Glutamatergic neuron (in vitro differentiated cells): Measurements from ENCODE around the gene STON2. TPM values are rescaled to one million over a fixed set of nuclear protein-coding genes. Genes with fewer than 3 reads are reported as not detected.

ENCODE experiments used
- DNase-seq: peaks from one replicate; pipeline ENCODE4 v3.0.0; 2022
- H3K27ac Mint-ChIP-seq: one replicate; pipeline ENCODE4 v1.8.0; 2020; ENCODE audit warnings: mild to moderate bottlenecking, mixed read lengths, inconsistent platforms; ENCODE audit not compliant: unreplicated experiment
- H3K27me3 Mint-ChIP-seq: one replicate; pipeline ENCODE4 v1.8.0; 2020; ENCODE audit warnings: mild to moderate bottlenecking, moderate library complexity, mixed read lengths, inconsistent platforms; ENCODE audit not compliant: unreplicated experiment
- H3K36me3 Mint-ChIP-seq: one replicate; pipeline ENCODE4 v1.8.0; 2020; ENCODE audit warnings: mild to moderate bottlenecking, mixed read lengths, inconsistent platforms; ENCODE audit not compliant: unreplicated experiment
- H3K4me1 Mint-ChIP-seq: one replicate; pipeline ENCODE4 v1.8.0; 2020; ENCODE audit warnings: mild to moderate bottlenecking, low read depth, mixed read lengths, inconsistent platforms; ENCODE audit not compliant: unreplicated experiment
- H3K4me3 Mint-ChIP-seq: one replicate; pipeline ENCODE4 v1.8.0; 2020; ENCODE audit warnings: mild to moderate bottlenecking, mixed read lengths, inconsistent platforms; ENCODE audit not compliant: unreplicated experiment
- H3K9me3 Mint-ChIP-seq: one replicate; pipeline ENCODE4 v1.8.0; 2020; ENCODE audit warnings: mild to moderate bottlenecking, moderate library complexity, mixed read lengths, inconsistent platforms; ENCODE audit not compliant: unreplicated experiment
- CTCF ChIP-seq: fragments of 200-600 bp; sonication (generic); IDR thresholded peaks from one replicate; pipeline ENCODE4 v1.5.0; 2021; ENCODE audit not compliant: partially characterized antibody, unreplicated experiment
- total RNA-seq: library from RNA; stranded (reverse); fragmentation: NEBNext Ultra II Directional; extraction: Animal tissue kit (Norgen Biotek cat#: 25700); gene quantifications from one replicate; pipeline ENCODE4 v1.2.1, GENCODE V29; 2021; ENCODE audit not compliant: unreplicated experiment

The STON2 gene
- total RNA-seq, 1 donor from 2014 or later = 278 TPM

- Mint-ChIP-seq H3K27me3 (peaks cover 4% of the 10 kb centered on the region), H3K4me3 (peak overlapping the region; percentile 63)
- DNase-seq = no peak
Measured at GRCh38 chr14:81272317-81272716, 127.8 kb downstream of the STON2 start.

GRCh38 chr14:81269979-81270375, 130.1 kb downstream of the STON2 start:
- H3K9me3 Mint-ChIP-seq = peaks cover 4% of the 10 kb centered on the region
- H3K36me3 Mint-ChIP-seq = no peaks in the 10 kb centered on the region
- H3K4me1 Mint-ChIP-seq = peaks cover 54% of the 10 kb centered on the region
- TF ChIP-seq CTCF = no peak
- no peak for DNase-seq
- H3K27me3 Mint-ChIP-seq = peaks cover 3% of the 10 kb centered on the region
- H3K4me3 Mint-ChIP-seq = no peak overlapping the region
- H3K27ac Mint-ChIP-seq = peak overlapping the region; percentile 89

More at GRCh38 chr14:81272317-81272716, 127.8 kb downstream of the STON2 start:
- peak overlapping the region; percentile 57 for H3K27ac Mint-ChIP-seq
- TF ChIP-seq CTCF = no peak
- H3K4me1 Mint-ChIP-seq = peaks cover 65% of the 10 kb centered on the region
- H3K9me3 Mint-ChIP-seq = peaks cover 10% of the 10 kb centered on the region
- no peaks in the 10 kb centered on the region for H3K36me3 Mint-ChIP-seq

GRCh38 chr14:81269100-81269978, 130.8 kb downstream of the STON2 start:
- H3K4me1 Mint-ChIP-seq = peaks cover 49% of the 10 kb centered on the region
- peak overlapping the region; percentile 89 for H3K27ac Mint-ChIP-seq
- peaks cover 2% of the 10 kb centered on the region for H3K27me3 Mint-ChIP-seq
- no peak for DNase-seq
- H3K4me3 Mint-ChIP-seq = no peak overlapping the region
- peak; percentile 72 for TF ChIP-seq CTCF
- H3K36me3 Mint-ChIP-seq = no peaks in the 10 kb centered on the region
- H3K9me3 Mint-ChIP-seq = peaks cover 4% of the 10 kb centered on the region

- peaks cover 1% of the 10 kb centered on the region for H3K27me3 Mint-ChIP-seq
- H3K27ac Mint-ChIP-seq = no peak overlapping the region
- H3K9me3 Mint-ChIP-seq = peaks cover 4% of the 10 kb centered on the region
- H3K36me3 Mint-ChIP-seq = no peaks in the 10 kb centered on the region
- H3K4me3 Mint-ChIP-seq = no peak overlapping the region
- peaks cover 43% of the 10 kb centered on the region for H3K4me1 Mint-ChIP-seq
- TF ChIP-seq CTCF = no peak
- no peak for DNase-seq
Measured at GRCh38 chr14:81268016-81268416, 132.1 kb downstream of the STON2 start.

GRCh38 chr14:81265636-81266169, 134.4 kb downstream of the STON2 start:
- DNase-seq = no peak
- Mint-ChIP-seq H3K36me3 (peaks cover 19% of the 10 kb centered on the region), H3K27me3 (peaks cover 7% of the 10 kb centered on the region), H3K27ac (no peak overlapping the region), H3K9me3 (peaks cover 4% of the 10 kb centered on the region), H3K4me1 (peaks cover 29% of the 10 kb centered on the region), H3K4me3 (no peak overlapping the region)
- TF ChIP-seq CTCF = no peak
